Hindlimb muscle (tissue), 1 donor: Measurements from ENCODE around the gene CYSTM1. TPM values are rescaled to one million over a fixed set of nuclear protein-coding genes. Genes with fewer than 3 reads are reported as not detected.

Experiments used
- DNase-seq: peaks from one replicate; pipeline ENCODE4 v3.0.0-alpha.2; 2013
- polyA plus RNA-seq: library from polyadenylated mRNA; unstranded; fragments of 120-200 nt; gene quantifications from one replicate; pipeline ENCODE4 v1.2.1, GENCODE V29; 2013; ENCODE audit not compliant: insufficient read length

The CYSTM1 gene
- polyA plus RNA-seq, 1 donor: 28.2 TPM

- DNase-seq: no peak
Observed at GRCh38 chr5:140259500-140259899, 84.5 kb downstream of the CYSTM1 start.

- DNase-seq: no peak
Observed at GRCh38 chr5:140260089-140260656, 85.2 kb downstream of the CYSTM1 start.

GRCh38 chr5:140261403-140262171, 86.6 kb downstream of the CYSTM1 start:
- DNase-seq: no peak

GRCh38 chr5:140262221-140262620, 87.2 kb downstream of the CYSTM1 start:
- DNase-seq: no peak

- no peak for DNase-seq
Observed at GRCh38 chr5:140262839-140263238, 87.9 kb downstream of the CYSTM1 start.

- DNase-seq: no peak
Observed at GRCh38 chr5:140265845-140266244, 90.9 kb downstream of the CYSTM1 start.

- no peak for DNase-seq
Observed at GRCh38 chr5:140266471-140267200, 91.6 kb downstream of the CYSTM1 start.

- DNase-seq: no peak
Observed at GRCh38 chr5:140267201-140267540, 92.2 kb downstream of the CYSTM1 start.

GRCh38 chr5:140267559-140268018, 92.6 kb downstream of the CYSTM1 start:
- no peak for DNase-seq

- DNase-seq: no peak
Observed at GRCh38 chr5:140270008-140270407, 95.0 kb downstream of the CYSTM1 start.

- no peak for DNase-seq
Observed at GRCh38 chr5:140273401-140273877, 98.5 kb downstream of the CYSTM1 start.

- DNase-seq: no peak
Observed at GRCh38 chr5:140275837-140276236, 100.8 kb downstream of the CYSTM1 start.

GRCh38 chr5:140282266-140282665, 107.3 kb downstream of the CYSTM1 start:
- DNase-seq: no peak

GRCh38 chr5:140284013-140284412, 109.0 kb downstream of the CYSTM1 start:
- no peak for DNase-seq

GRCh38 chr5:140286424-140286823, 111.4 kb downstream of the CYSTM1 start:
- DNase-seq: no peak

- no peak for DNase-seq
Observed at GRCh38 chr5:140287801-140288521, 113.0 kb downstream of the CYSTM1 start.

GRCh38 chr5:140292212-140293036, 117.4 kb downstream of the CYSTM1 start:
- DNase-seq: no peak
